ENCODE measurements around the gene CNNM2. TPM values are rescaled to one million over a fixed set of nuclear protein-coding genes. Genes with fewer than 3 reads are reported as not detected.

The CNNM2 gene
- total and polyA plus RNA-seq, 2 donors (not counting 1 experiment from before 2014, with no cell fraction given), result 6.6 to 21.6 TPM

- Histone ChIP-seq H3K4me3 (ENCODE audit: control extremely low read depth in 1 of 5, extremely low read depth in 1 of 5, insufficient read depth in 1 of 5, low read depth in 2 of 5, low read length in 4 of 5) (no peak overlapping the region), H3K27me3 (replicated peaks in 1 of 4; ENCODE audit: control extremely low read depth in 1 of 4, control insufficient read depth in 3 of 4, insufficient read depth in 4 of 4, low read length in 3 of 4) (no peaks in the 10 kb centered on the region), H3K9ac (ENCODE audit: low read length) (no peak overlapping the region), H3K4me2 (replicated peaks; ENCODE audit: low read depth, low read length, poor library complexity, severe bottlenecking) (no peak overlapping the region), H3K36me3 (replicated peaks in 1 of 2; ENCODE audit: control extremely low read depth in 1 of 2, control insufficient read depth in 1 of 2, extremely low read depth in 1 of 2, insufficient read depth in 2 of 2, low read length in 1 of 2) (no peaks in the 10 kb centered on the region), H3K79me2 (ENCODE audit: control insufficient read depth, insufficient read depth, low read length) (no peaks in the 10 kb centered on the region), H2AFZ (ENCODE audit: insufficient read depth, low read depth, low read length, poor library complexity, severe bottlenecking) (no peak overlapping the region), H3K9me3 (ENCODE audit: control extremely low read depth in 1 of 3, control insufficient read depth in 2 of 3, insufficient read depth in 1 of 3, low read length in 2 of 3) (no peaks in the 10 kb centered on the region), H4K20me1 (ENCODE audit: control insufficient read depth, insufficient read depth, low read length, poor library complexity, severe bottlenecking) (no peaks in the 10 kb centered on the region), H3K4me1 (ENCODE audit: control insufficient read depth in 2 of 2, insufficient read depth in 2 of 2, low read length in 2 of 2) (no peaks in the 10 kb centered on the region), H3K27ac (ENCODE audit: low read length in 2 of 2) (no peak overlapping the region)
- Mint-ChIP-seq H3K27me3 (no peaks in the 10 kb centered on the region), H3K4me3 (no peak overlapping the region), H3K9me3 (ENCODE audit: insufficient read depth) (no peaks in the 10 kb centered on the region), H3K4me1 (no peaks in the 10 kb centered on the region), H3K27ac (no peak overlapping the region)
- intact Hi-C loops (cut with micrococcal nuclease), result no loop called here
- DNase-seq, result no peak
- ChIA-PET CTCF (no interaction called here), POLR2A (no interaction called here)
- TF ChIP-seq CTCF (IDR thresholded peaks at IDR 0.05) (no peak), EZH2 (IDR thresholded peaks at IDR 0.05; ENCODE audit: borderline replicate concordance, insufficient read depth, low read depth, low read length, poor library complexity, severe bottlenecking) (no peak)
- ATAC-seq (ENCODE audit: low read depth), result no peak
- WGBS (ENCODE audit: insufficient coverage), result 98% methylated on average over 4 of the region's 4 CpGs
Observed at GRCh38 chr10:102948176-102948575, 30.1 kb downstream of the CNNM2 start.

- Mint-ChIP-seq H3K9me3 (ENCODE audit: insufficient read depth) (no peaks in the 10 kb centered on the region), H3K27me3 (no peaks in the 10 kb centered on the region), H3K4me3 (no peak overlapping the region), H3K4me1 (no peaks in the 10 kb centered on the region), H3K27ac (no peak overlapping the region)
- H3K36me3 ChIP-seq (replicated peaks in 1 of 2; ENCODE audit: control extremely low read depth in 1 of 2, control insufficient read depth in 1 of 2, extremely low read depth in 1 of 2, insufficient read depth in 2 of 2, low read length in 1 of 2), result no peaks in the 10 kb centered on the region
- no peak for ATAC-seq (ENCODE audit: low read depth)
- intact Hi-C loops (cut with micrococcal nuclease), result no loop called here
- TF ChIP-seq CTCF (IDR thresholded peaks at IDR 0.05) (no peak), EZH2 (IDR thresholded peaks at IDR 0.05; ENCODE audit: borderline replicate concordance, insufficient read depth, low read depth, low read length, poor library complexity, severe bottlenecking) (no peak)
- no peaks in the 10 kb centered on the region for H3K27me3 ChIP-seq (replicated peaks in 1 of 4; ENCODE audit: control extremely low read depth in 1 of 4, control insufficient read depth in 3 of 4, insufficient read depth in 4 of 4, low read length in 3 of 4)
- no CpG with 5 or more reads among the region's 3 CpGs for WGBS (ENCODE audit: insufficient coverage)
- CTCF ChIA-PET, result no interaction called here
- H3K9me3 ChIP-seq (ENCODE audit: control extremely low read depth in 1 of 3, control insufficient read depth in 2 of 3, insufficient read depth in 1 of 3, low read length in 2 of 3), result no peaks in the 10 kb centered on the region
- DNase-seq, result no peak
- no peak overlapping the region for H3K27ac ChIP-seq (ENCODE audit: low read length in 2 of 2)
- H3K4me2 ChIP-seq (replicated peaks; ENCODE audit: low read depth, low read length, poor library complexity, severe bottlenecking), result no peak overlapping the region
- H3K4me3 ChIP-seq (ENCODE audit: control extremely low read depth in 1 of 5, extremely low read depth in 1 of 5, insufficient read depth in 1 of 5, low read depth in 2 of 5, low read length in 4 of 5), result no peak overlapping the region
- H2AFZ ChIP-seq (ENCODE audit: insufficient read depth, low read depth, low read length, poor library complexity, severe bottlenecking), result no peak overlapping the region
- H4K20me1 ChIP-seq (ENCODE audit: control insufficient read depth, insufficient read depth, low read length, poor library complexity, severe bottlenecking), result no peaks in the 10 kb centered on the region
- no peaks in the 10 kb centered on the region for H3K79me2 ChIP-seq (ENCODE audit: control insufficient read depth, insufficient read depth, low read length)
- no peak overlapping the region for H3K9ac ChIP-seq (ENCODE audit: low read length)
- POLR2A ChIA-PET, result no interaction called here
- no peaks in the 10 kb centered on the region for H3K4me1 ChIP-seq (ENCODE audit: control insufficient read depth in 2 of 2, insufficient read depth in 2 of 2, low read length in 2 of 2)
Observed at GRCh38 chr10:102948786-102949185, 30.7 kb downstream of the CNNM2 start.
